NT2/D1 (cell line): ENCODE results near the gene HAPSTR1.

Experiments
- DNase-seq: peaks from one replicate; pipeline ENCODE4 v3.0.0-alpha.2; 2011; ENCODE audit warnings: low read depth, low spot score
- H3K27me3 ChIP-seq: 2 replicates; pipeline ENCODE4 v1.6.0; 2011; ENCODE audit warnings: mild to moderate bottlenecking; ENCODE audit not compliant: insufficient read length, insufficient read depth
- H3K36me3 ChIP-seq: 2 replicates; pipeline ENCODE4 v1.6.1; 2011; ENCODE audit warnings: mild to moderate bottlenecking, low read length, mixed read lengths; ENCODE audit not compliant: insufficient read depth, insufficient read length
- H3K4me1 ChIP-seq: 2 replicates; pipeline ENCODE4 v1.5.1; 2011; ENCODE audit not compliant: insufficient read depth, insufficient read length
- H3K4me3 ChIP-seq: 2 replicates; pipeline ENCODE4 v1.5.1; 2011; ENCODE audit warnings: low read depth; ENCODE audit not compliant: insufficient read length
- H3K9ac ChIP-seq: 2 replicates; pipeline ENCODE4 v1.6.0; 2011; ENCODE audit warnings: low read depth; ENCODE audit not compliant: insufficient read length
- H3K9me3 ChIP-seq: 2 replicates; pipeline ENCODE4 v1.5.1; 2011; ENCODE audit warnings: mild to moderate bottlenecking, low read length; ENCODE audit not compliant: insufficient read depth
- SUZ12 ChIP-seq: IDR thresholded peaks from 2 replicates; pipeline ENCODE4 v1.6.1; 2011; ENCODE audit not compliant: insufficient read length, insufficient read depth; ENCODE audit errors: extremely low read depth
- YY1 ChIP-seq: IDR thresholded peaks from 2 replicates; pipeline ENCODE4 v1.6.1; 2011; ENCODE audit not compliant: insufficient read length, insufficient read depth
- ZNF274 ChIP-seq: IDR thresholded peaks from 2 replicates; pipeline ENCODE4 v1.6.1; 2011; ENCODE audit warnings: mild to moderate bottlenecking, low read depth, low read length

Gene HAPSTR1

DNA sequence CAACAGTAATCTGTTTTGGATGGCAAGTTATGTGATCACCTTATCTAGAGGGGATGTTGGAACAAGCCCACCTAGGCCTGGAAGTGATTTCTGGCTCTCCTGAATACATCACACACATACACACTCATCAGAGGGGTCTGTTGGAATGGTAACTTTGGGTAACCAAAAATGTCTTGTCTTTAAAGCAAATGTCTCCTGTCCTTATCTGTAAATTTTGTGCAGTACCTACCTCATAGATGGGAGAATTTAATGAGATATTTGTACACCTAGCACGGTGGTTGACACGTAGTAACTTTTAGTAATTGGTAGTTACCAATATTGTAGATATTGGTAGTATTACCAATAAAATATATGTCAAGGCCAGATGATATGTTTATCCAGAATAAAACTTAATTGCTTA is 24.7 kb downstream of the HAPSTR1 start:
- H3K4me3 ChIP-seq: no peak overlapping the region
- no peaks in the 10 kb centered on the region for H3K27me3 ChIP-seq
- H3K9me3 ChIP-seq: no peaks in the 10 kb centered on the region
- peaks cover 5% of the 10 kb centered on the region for H3K4me1 ChIP-seq
- peaks cover 76% of the 10 kb centered on the region for H3K36me3 ChIP-seq
- no peak for DNase-seq
- TF ChIP-seq ZNF274 (no peak), YY1 (no peak), SUZ12 (no peak)
- H3K9ac ChIP-seq: no peak overlapping the region

DNA sequence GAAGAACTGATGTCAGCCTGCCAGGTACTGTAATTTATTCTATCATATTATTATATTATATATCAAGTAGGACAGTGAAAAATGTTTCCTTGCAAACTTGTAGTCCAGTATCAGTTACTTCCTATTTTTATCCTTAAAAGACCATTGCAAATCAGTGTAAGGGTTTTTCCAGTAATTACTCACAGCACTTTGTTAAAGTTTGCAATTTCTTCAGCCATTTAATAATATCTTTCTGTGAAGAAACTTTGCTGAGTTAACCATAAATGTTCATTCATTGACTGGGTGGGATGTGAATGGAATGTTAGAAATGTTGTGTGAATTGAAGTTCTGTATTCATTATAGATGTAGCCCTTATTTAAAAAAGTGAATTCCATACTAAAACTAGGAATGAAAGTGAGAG is 26.7 kb downstream of the HAPSTR1 start:
- Histone ChIP-seq H3K4me1 (peaks cover 5% of the 10 kb centered on the region), H3K36me3 (peaks cover 75% of the 10 kb centered on the region), H3K9me3 (no peaks in the 10 kb centered on the region), H3K27me3 (no peaks in the 10 kb centered on the region), H3K9ac (no peak overlapping the region), H3K4me3 (no peak overlapping the region)
- TF ChIP-seq SUZ12: no peak
- no peak for TF ChIP-seq YY1
- TF ChIP-seq ZNF274: no peak
- no peak for DNase-seq

DNA sequence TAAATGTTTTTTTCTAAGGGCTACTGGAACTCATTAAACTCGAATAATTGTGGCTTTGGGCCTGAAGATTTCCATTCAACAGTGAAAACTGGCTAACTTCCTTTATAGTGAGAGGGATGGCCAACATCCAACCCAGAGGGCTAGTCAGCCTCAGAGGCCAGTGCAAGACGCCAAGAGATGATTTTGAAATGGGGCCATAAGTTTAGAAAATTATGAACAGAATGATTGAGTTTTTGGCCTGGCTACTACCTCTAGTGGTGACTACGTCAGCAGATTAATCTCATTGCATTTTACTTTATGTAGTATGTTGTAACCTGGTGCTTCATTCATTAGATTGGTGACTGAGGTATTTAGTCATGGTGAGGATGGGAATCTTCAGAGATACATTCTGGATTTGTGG is 28.4 kb downstream of the HAPSTR1 start:
- DNase-seq: no peak
- no peak overlapping the region for H3K9ac ChIP-seq
- H3K4me1 ChIP-seq: peaks cover 6% of the 10 kb centered on the region
- H3K4me3 ChIP-seq: no peak overlapping the region
- peaks cover 82% of the 10 kb centered on the region for H3K36me3 ChIP-seq
- TF ChIP-seq YY1: no peak
- no peak for TF ChIP-seq SUZ12
- no peak for TF ChIP-seq ZNF274
- H3K9me3 ChIP-seq: no peaks in the 10 kb centered on the region
- H3K27me3 ChIP-seq: no peaks in the 10 kb centered on the region

DNA sequence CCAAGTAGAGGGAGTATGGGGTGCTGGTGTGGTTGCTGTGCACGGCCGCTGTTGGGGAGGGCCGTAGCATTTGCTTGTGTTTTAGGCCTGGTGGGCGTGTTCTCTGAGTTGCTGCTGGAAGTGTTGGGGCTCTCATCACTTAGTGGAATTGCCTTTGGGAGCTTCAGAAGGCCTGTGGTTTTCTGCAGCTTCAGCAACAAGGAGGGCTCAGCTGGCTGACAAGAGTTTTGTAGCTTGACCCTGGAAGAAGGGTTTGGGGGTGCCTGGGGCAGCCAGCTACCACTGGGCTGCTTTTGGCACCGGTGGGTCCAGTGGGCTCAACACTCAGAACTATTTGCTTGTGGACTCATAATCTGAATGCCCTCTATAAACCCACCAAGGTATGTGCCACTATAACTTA is 30.9 kb downstream of the HAPSTR1 start:
- peaks cover 22% of the 10 kb centered on the region for H3K4me1 ChIP-seq
- no peak overlapping the region for H3K9ac ChIP-seq
- no peak for TF ChIP-seq SUZ12
- no peak overlapping the region for H3K4me3 ChIP-seq
- no peaks in the 10 kb centered on the region for H3K27me3 ChIP-seq
- no peak for DNase-seq
- peaks cover 68% of the 10 kb centered on the region for H3K36me3 ChIP-seq
- no peaks in the 10 kb centered on the region for H3K9me3 ChIP-seq

DNA sequence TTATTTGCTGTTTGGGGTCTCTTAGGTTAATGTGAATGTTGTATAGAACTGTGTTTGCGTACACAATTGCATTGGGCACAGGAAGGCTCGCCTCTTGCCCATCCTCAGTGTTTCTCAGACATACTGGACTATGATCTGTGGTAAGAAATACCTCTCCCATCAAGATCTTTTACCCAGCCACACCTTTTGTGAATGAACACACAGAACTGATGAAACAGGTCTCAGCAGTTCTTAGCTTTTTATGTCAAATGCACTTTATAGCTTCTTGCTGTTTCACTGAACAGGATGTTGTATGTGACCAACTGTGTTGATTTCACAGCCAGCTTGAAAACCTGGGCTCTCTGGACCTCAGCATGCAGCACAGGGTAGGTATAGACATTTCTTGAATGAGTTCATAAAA is 31.5 kb downstream of the HAPSTR1 start:
- peaks cover 62% of the 10 kb centered on the region for H3K36me3 ChIP-seq
- no peak overlapping the region for H3K4me3 ChIP-seq
- no peak for TF ChIP-seq SUZ12
- TF ChIP-seq YY1: no peak
- no peak for TF ChIP-seq ZNF274
- peaks cover 28% of the 10 kb centered on the region for H3K4me1 ChIP-seq
- H3K27me3 ChIP-seq: no peaks in the 10 kb centered on the region
- DNase-seq: no peak
- H3K9ac ChIP-seq: no peak overlapping the region
- no peaks in the 10 kb centered on the region for H3K9me3 ChIP-seq

DNA sequence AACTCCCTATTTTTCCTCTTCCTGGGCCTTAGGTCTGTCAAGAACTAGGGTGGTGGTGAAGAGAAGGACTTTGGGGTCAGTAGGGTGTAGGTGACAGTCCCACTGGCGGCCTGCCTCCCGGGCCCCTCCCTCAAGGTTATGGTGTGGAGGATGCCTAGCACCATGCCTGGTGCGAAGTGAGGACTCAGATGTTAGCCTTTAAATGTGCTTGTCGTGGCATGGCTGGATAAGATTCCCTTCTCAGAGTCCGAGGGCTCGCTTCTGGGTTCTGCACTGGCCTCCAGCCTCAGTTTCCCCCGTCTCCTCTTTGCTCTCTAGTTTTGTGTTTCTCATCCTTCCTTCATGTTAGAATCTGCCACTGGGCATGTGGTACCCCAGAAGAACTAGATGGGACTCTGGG is 32.0 kb downstream of the HAPSTR1 start:
- no peak overlapping the region for H3K9ac ChIP-seq
- TF ChIP-seq YY1 (no peak), ZNF274 (no peak), SUZ12 (no peak)

DNA sequence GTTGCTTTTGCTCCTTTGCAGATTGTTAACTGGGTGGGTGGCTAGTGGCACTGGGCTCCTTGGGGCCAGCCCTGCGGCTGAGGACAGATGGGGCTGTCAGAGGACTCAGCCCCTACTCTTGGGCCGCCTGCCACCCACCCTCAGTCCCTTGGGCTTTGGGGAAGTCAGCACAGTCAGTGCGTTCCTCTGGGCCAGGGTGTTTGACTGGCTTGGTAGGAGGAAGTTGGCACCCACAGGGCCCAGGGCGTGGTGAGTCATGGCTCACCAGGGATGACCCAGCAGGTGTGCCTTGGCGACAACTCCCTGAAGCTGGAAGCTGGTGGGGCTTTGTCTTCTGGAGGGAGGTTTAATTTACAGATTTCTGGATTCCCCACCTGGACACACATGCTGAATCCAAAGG is 32.4 kb downstream of the HAPSTR1 start:
- H3K36me3 ChIP-seq: peaks cover 53% of the 10 kb centered on the region
- no peak for DNase-seq
- H3K27me3 ChIP-seq: no peaks in the 10 kb centered on the region
- no peak overlapping the region for H3K9ac ChIP-seq
- no peaks in the 10 kb centered on the region for H3K9me3 ChIP-seq
- no peak overlapping the region for H3K4me3 ChIP-seq
- TF ChIP-seq SUZ12 (no peak), YY1 (no peak), ZNF274 (no peak)
- H3K4me1 ChIP-seq: peaks cover 31% of the 10 kb centered on the region

More for the DNA sequence above, 32.0 kb downstream of the HAPSTR1 start:
- H3K36me3 ChIP-seq: peaks cover 58% of the 10 kb centered on the region
- DNase-seq: no peak
- peaks cover 31% of the 10 kb centered on the region for H3K4me1 ChIP-seq
- no peaks in the 10 kb centered on the region for H3K27me3 ChIP-seq
- no peak overlapping the region for H3K4me3 ChIP-seq
- no peaks in the 10 kb centered on the region for H3K9me3 ChIP-seq

DNA sequence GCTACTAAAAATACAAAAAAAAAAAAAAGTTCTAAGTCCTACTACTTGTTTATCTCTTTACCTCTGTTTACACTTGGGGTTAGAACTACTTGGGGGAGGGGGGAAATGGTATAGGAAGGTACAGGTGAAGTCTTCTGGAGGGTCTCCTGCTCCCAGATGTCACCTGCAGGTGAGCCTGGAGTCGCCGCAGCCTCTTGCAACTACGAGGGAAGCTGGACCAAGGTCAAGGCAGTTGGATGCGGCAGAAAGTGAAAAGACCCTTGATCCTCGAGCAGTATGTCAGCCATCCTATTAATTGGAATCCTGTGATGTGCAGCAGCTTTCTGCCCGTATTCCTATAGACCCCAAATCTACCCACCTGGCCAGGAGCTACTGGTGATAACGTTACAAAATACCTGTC is 33.0 kb downstream of the HAPSTR1 start:
- TF ChIP-seq ZNF274: no peak
- no peak for TF ChIP-seq YY1
- no peak for TF ChIP-seq SUZ12
- H3K9me3 ChIP-seq: no peaks in the 10 kb centered on the region
- no peaks in the 10 kb centered on the region for H3K27me3 ChIP-seq
- peaks cover 31% of the 10 kb centered on the region for H3K4me1 ChIP-seq
- H3K4me3 ChIP-seq: no peak overlapping the region
- DNase-seq: no peak
- H3K9ac ChIP-seq: no peak overlapping the region
- H3K36me3 ChIP-seq: peaks cover 47% of the 10 kb centered on the region
